ENCODE data around the gene LHFPL2.

DNA sequence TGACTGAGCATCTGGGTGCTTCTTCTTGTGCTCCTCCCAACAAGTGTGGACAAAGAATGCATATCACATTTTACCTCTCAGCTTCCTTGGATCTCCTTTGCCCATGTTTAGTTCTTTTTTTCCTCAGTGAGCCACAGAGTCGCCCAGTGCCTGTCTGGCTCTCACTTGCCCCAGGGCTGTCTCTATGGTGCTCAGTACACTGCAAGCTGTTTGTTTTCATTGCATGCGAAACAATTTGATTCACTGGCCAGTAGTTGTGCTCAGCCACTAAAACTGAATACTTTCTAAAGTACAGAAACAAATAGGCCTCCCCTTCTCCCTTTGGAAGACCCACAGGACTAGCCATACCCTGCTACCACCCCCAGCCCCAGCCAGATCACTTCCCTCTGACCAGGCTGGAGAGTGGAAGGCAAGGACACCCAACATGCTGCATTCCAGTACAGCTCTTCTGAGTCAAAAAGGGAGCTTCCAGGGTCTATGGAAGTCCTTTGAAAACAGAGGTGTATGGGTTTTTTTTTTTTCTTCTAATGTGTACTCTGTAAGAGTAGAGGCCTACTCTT lies 3.8 kb downstream of the LHFPL2 start:
- TF ChIP-seq CTCF (IDR thresholded peaks at IDR 0.05; ENCODE audit: low read depth, low read length, poor library complexity, severe bottlenecking), result no peak
- no peak for TF ChIP-seq EZH2phosphoT487 (IDR thresholded peaks at IDR 0.05; ENCODE audit: borderline replicate concordance, low read length)
